AML-193 (cell line): ENCODE data around the gene IFNAR1.

Source experiments
- DNase-seq, 2 experiments: peaks; one replicate each; lab custom pipeline; 2025; lab: John Stamatoyannopoulos, UW

Gene IFNAR1

DNA sequence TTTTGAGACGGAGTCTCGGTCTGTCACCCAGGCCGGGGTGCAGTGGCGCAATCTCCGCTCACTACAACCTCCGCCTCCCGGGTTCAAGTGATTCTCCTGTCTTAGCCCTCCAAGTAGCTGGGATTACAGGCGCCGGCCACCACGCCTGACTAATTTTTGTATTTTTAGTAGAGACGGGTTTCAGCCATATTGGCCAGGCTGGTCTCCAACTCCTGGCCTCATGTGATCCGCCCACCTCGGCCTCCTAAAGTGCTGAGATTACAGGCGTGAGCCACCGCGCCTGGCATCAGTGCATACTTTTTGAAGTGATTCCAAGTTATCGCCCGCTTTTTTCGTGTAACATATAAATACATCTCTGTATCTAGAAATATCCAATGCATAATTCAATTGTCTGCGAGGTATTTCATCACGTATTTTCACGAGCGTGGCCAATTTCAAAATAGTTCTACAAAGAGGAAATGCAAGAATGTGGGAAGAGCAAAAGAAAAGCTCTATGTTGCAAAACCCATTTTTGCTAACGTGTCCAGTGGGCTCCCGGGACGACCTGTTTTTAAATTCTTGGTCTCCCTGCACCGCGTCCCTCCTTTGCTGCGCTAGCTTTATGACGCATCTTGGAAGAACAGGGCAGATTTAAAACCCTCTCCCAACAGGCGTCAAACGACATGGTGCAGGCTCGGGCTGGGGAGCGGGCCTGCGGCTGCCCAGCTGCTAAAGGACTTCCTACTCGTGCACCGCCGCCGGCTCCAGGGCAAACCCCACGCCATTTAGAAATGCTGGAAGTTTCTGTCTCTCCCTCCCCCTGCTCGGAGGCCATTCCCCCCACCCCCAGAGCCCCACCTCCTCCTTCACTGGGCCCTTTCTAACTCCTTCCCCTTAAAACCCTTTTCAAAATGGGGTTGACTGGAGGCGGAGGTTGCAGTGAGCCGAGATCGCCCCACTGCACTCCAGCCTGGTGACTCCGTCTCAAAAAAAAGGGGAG is 77.5 kb downstream of the IFNAR1 start:
- DNase-seq, result peak; percentile 93 to 96

DNA sequence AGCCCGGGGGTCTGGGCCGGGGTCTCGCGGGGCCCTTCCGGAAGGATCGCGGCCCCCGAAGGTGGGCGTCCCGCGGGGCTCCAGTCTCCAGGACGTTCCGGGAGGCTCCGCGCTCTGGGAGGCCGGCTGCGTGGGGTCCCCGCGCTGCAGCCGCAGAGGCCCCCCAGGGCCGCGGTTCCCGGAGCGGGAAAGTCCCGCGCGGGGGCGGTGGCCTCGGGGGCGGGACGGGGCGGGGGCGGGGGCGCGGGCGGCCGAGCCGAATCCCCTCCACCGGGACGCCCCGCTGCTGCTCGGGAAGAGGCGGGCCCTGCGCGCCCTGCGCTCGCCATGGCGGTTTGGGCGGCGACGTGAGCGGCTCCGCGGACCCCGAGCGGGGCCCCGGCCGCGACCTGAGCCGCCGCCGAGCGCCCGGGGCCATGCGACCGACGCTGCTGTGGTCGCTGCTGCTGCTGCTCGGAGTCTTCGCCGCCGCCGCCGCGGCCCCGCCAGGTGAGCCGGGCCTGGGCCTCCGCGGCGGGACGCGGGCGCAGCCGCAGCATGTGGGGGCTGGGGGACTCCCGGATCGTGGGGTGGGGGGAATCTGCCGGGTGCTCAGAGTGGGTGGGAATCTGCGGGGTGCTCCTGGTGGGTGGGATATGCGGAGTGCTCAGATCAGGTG is 78.5 kb downstream of the IFNAR1 start, which contains the start of gene IFNGR2:
IFNGR2 (plus strand) TSS at position 286 of the 658 bp plus-strand sequence; CDS start at position 417, 131 bp downstream.
- no peak for DNase-seq

DNA sequence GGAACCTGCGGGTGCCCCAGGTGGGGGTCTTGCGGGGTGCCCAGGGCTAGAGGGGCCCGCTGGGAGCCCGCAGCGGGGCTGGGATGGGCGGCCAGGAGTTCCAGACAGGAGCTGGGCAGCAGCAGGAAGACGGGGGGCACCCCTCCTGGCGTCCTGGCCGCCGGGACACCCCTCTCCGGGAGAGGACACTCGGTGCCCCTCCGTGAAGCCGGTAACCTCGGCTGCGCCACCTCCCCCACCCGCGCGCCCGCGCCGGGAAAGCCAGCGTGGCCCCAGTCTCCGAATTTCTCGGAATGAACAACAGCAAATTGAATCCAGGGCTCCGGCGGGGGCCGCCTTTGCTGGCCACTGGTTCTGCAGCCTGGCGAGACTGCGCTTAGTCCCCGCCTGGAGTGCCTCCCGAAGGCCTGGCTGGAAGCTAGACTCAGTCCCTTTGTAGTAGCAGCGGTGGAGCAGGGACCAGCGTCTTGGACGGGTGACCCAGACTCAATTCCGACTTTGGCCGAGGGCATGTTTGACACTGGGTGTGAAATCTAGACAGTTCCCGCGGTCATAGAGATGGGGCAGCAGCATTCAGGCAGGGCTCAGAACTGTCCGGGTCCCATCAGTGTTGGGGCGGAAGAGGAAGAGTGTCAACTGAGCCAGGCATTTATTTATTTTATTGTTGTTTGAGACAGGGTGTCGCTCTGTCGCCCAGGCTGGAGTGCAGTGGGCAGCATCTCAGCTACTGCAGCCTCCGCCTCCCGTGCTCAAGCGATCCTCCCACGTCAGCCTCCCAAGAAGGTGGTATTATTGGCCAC is 79.2 kb downstream of the IFNAR1 start:
- DNase-seq, result peak in 1 of 2 experiments; percentile 18

DNA sequence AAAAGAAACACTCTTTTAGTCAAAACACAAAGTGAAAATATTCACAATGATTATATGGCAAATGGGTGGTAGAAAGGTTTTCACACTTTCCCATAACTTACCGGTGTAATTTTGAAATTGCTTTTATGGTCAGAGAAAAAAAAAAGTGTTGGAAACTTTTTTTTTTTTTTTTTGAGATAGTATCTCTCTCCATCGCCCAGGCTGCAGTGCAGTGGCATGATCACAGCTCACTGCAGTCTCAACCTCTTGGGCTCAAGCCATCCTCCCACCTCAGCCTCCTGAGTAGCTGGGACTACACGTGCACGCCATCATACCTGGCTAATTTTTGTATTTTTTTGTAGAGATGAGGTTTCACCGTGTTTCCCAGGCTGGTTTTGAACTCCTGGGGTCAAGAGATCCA is 81.7 kb downstream of the IFNAR1 start:
- no peak for DNase-seq
